ENCODE measurements around the gene BCL11B.

- TF ChIP-seq POLR2A (IDR thresholded peaks at IDR 0.05) (no peak), CTCF (IDR thresholded peaks at IDR 0.05) (no peak), POLR2AphosphoS5 (IDR thresholded peaks at IDR 0.05) (no peak), EP300 (IDR thresholded peaks at IDR 0.05) (no peak)
These were observed 89.3 kb downstream of the BCL11B start for GRCh38 chr14:99182548-99183250.

Measured in gastroesophageal sphincter (tissue), 3 donors.